GM21717 (cell line): Measurements from ENCODE around the gene ZNF593OS.

Experiments used
- ATAC-seq: cut with Tn5 transposase; IDR thresholded peaks from one replicate; pipeline ENCODE4 v1.9.1; 2021; ENCODE audit warnings: mild to moderate bottlenecking, moderate library complexity; ENCODE audit not compliant: unreplicated experiment

Gene ZNF593OS

DNA sequence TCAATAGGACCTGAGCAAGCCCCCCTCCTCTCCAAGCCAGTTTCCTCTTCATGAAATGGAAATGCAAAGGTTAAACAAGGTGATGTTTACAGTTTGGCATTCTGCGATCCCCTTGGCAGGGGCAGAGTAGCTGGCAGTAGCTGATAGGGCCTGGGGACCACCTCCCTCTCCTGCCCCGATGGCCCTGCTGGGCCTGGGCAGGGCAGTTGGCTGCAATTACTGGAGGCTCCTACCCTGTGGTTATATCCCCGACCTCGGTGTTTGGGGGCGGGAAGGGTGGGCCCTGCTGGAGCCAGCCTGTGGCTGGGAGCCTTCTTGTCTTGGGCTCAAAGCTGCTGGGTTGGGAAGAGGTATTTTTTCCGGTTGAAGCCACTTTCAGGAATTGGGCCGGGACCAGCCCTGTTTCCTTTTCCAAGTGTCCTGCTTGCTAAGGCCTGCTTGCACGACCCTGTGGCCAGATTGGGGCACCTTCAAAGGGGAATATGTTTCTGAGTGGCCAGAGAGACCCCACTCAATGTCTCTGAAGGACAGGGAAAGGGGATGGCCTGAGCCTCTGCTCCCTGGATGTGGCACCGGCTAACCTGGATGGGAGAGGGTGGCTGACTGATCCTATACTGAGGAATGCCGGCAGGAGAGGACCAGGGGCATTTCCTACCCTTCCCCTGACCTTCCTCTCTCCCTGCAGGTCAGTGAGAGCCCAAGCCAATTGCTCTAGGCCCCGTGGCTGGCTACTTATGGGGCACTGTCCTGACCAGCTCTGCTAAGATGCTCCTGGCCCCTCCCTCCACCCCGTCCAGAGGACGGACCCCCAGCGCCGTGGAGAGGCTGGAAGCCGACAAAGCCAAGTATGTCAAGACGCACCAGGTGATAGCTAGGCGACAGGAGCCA, 10.9 kb downstream of the ZNF593OS start:
- ATAC-seq: no peak

GRCh38 chr1:26159743-26160039, 11.9 kb downstream of the ZNF593OS start:
- ATAC-seq: no peak

- ATAC-seq: no peak
Measured at GRCh38 chr1:26158908-26159742, 12.5 kb downstream of the ZNF593OS start, which contains the start of gene FAM110D. FAM110D (plus strand) TSS chr1:26159079; CDS start chr1:26161292, 2,213 bp downstream.

GRCh38 chr1:26158271-26158907, 13.2 kb downstream of the ZNF593OS start:
- no peak for ATAC-seq

- no peak for ATAC-seq
Measured at GRCh38 chr1:26156285-26157038, 15.2 kb downstream of the ZNF593OS start.

DNA sequence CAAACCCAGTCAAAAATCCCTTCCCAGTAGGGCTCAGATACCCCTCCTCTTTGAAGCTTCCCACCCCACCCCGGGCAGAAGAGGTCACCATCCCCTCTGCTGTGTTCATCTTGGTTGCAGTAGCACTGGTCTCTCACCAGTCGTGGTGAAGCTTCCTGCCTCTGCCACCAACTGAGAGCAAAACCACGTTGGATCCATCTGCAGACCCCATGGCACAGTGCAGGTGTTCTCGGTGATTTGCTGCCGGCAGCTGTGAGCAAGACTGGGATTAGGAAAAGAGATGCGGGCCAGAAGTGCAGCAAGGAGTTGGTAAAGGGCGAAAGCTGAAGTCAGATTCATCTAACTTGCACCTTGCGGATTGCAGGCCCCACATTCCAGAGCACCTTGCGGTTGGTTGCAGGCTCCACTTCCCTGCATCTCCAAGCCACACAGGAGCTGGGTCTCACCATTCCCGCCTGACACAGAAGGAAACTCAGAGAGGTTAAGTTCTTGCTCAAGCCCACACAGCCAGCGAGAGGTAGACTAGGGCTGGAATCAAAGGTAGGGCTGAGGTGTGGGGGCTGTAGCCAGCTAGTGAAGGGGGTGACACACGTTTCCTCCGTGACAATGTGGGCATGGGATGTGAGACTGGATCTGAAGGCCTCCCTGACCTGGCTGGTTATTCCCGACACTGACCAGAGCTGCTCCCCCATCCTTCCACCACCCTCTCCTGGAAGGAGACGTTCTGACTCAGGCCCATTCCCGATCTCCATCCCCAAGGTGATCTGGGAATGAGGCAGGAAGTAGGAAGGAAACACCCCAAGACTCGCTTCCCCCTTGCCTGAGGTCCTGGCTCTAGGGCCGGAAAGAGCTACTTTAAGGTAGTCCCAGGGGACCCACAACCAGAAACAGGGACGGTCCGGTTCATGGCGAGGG, 16.0 kb downstream of the ZNF593OS start:
- ATAC-seq: no peak

DNA sequence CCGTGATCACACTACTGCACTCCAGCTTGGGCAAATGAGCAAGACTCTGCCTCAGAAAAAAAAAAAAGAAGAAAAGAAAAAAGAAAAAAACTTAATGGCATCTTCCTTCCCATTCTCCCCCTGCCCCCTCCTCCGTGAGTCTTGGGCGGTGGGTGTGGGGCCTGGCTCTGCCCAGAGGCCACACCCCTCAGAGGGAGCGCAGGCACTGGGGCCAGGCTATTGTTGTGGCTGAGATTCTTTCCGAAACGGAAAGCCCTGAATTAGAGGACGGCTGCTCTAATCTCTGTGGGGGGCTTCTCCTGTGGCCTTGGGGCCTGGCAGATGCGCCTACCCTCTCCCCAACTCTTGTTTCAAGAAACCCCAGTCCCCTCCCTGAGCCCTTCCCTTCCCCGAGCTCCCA, 16.9 kb downstream of the ZNF593OS start:
- ATAC-seq: no peak

GRCh38 chr1:26153966-26154532, 17.6 kb downstream of the ZNF593OS start:
- no peak for ATAC-seq

DNA sequence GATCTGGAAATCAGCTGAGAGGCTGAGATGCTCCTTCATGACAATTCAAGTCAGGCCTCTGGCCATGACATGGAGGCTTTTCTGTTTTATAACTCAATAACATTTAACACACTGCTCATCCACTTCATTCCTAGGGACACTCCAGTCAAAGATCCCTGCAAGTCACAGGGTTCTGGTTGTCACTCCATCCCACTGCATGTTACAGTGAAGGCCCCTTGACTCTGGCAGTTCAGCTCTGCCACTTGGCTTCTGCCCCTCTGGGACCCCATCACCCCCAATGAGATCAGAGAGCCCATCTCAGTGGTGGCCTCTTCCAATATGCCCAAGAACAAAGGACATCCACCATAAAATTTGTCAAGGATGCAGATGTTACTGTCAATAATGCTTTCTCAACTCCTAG, 22.7 kb downstream of the ZNF593OS start:
- no peak for ATAC-seq

GRCh38 chr1:26145960-26146294, 25.7 kb downstream of the ZNF593OS start:
- no peak for ATAC-seq

GRCh38 chr1:26145041-26145959, 26.3 kb downstream of the ZNF593OS start:
- no peak for ATAC-seq

DNA sequence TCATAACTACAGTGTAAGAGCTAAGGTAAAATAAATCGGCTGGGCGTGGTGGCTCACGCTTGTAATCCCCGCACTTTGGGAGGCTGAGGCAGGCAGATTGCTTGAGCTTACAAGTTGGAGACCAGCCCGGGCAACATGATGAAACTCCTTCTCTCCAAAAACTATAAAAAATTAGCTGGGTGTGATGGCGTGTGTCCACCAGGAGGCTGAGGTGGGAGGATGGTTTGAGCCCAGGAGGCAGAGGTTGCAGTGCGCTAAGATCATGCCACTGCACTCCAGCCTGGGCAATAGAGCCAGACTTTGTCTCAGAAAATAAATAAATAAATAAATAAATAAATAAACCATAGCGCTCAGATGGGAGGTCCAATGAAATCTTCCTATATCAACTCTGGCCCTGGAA, 29.5 kb downstream of the ZNF593OS start:
- no peak for ATAC-seq

DNA sequence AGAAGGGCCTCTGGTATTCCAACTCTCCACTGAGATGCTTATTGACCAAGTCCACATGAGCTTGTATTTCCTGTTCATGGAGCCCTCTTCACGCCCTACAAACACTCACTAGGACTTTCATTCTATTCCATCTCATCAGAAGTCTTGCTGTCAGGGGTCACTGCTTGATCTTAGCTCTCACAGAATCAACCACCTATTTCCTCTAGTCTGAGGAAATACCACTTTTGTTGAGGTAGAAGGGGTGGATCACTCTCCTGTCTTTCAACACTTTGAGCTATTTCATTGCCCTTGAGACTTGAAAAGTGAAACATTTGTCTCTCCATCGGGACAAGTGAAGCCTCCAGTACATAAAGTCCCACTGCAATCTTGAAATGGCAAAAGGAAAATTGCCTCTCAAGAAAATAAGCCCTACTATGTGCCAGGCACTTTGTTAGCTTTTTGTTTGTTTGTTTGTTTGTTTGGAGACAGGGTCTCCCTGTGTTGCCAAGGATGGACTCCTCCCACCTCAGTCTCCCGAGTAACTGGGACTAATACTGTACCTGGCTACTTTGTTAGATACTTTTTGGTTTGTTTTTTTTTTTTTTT, 32.6 kb downstream of the ZNF593OS start:
- no peak for ATAC-seq

DNA sequence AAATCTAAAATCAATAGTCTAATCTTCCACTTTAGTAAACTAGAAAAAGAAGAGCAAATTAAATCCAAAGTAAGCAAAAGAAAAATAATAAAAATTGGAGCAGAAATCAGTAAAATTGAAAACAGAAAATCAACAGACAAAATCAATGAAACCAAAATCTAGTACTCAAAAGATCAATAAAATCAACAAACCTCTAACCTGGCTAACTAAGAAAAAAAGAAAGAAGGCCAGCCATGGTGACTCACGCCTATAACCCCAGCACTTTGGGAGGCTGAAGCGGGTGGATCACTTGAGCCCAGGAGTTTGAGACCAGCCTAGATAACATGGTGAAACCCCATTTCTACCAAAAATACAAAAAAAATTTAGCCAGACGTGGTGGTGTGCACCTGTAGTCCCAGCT, 37.2 kb downstream of the ZNF593OS start:
- ATAC-seq: no peak

- no peak for ATAC-seq
Measured at GRCh38 chr1:26132834-26133167, 38.8 kb downstream of the ZNF593OS start.

DNA sequence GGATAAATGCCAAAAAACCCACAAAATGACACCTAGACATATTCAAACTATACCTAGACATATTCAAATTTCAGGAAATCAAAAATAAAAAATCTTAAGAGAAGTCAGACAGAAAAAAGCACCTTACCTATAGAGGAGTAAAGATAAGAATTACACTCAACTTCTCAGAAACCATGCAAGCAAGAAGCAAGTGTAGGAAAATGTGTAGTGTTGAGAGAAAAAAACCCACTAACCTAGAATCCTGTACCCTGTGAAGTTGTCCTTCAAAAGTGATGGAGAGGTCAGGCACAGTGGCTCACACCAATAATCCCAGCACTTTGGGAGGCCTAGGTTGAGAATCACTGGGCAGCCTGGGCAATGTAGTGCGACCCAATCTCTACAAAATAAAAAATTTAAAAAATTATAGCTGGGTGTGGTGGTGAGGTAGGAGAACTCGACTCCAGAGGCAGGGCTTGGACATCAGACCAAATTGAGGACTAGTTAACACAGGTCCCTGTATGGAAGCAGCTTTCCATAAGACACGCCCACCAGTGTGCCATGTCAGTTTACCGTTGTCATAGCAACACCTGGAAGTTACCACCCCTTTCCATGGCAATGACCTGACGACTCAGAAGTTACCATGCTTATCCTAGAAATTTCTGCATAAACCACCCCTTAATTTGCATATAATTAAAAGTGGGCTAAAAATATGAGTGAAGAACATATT, 39.4 kb downstream of the ZNF593OS start:
- ATAC-seq: no peak

DNA sequence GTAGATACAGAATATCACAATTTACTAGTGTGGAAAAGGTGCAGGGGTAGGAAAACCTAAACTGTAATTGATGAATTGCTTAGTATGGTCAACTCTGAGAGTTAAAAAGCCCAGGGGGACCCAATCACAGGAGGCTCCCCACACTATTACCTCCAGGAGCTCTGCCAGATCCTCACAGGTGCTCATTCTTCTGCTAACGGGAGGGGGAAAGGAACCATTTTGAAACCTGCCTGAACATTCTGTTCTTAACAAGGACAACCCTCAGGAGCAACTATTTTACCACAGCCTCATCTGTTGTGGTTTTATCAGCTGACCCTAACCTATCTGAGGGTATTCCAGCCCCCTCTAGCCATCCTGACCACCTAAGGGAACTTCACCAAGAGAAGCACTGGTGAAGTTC, 40.9 kb downstream of the ZNF593OS start:
- ATAC-seq: no peak

DNA sequence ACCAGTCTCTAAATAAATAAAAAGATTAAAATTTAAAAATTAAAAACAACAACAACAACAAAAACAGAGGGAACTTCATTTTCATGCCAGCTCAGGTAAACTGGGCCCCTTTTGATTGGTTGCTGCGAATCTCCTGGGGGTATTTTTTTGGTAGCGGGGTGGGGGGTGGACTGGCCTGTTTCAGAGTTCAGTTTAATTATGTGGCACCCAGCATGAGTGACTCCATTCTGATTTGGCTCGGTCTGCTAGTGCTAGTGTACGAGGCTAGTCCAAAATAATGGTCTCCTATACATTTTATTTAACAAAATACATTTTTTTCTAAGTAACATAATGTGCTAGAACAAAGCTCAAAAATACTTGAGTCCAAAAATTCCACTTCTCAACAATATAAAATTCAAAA, 41.9 kb downstream of the ZNF593OS start:
- ATAC-seq: no peak
